GM13977 (cell line): ENCODE results near the gene NUB1.

Source experiments
- DNase-seq: peaks from one replicate; pipeline ENCODE4 v3.0.0; 2012; ENCODE audit warnings: low spot score
- CTCF ChIP-seq: IDR thresholded peaks from 2 replicates; pipeline ENCODE4 v1.5.1; 2012; ENCODE audit warnings: mild to moderate bottlenecking, control low read depth; ENCODE audit not compliant: insufficient read depth; ENCODE audit errors: extremely low read depth, missing control alignments
- in situ Hi-C: fragments of 300-500 bp; cut with MboI; formaldehyde crosslinking; loops from one replicate; pipeline ENCODE4 v1.12.0; 2022; ENCODE audit warnings: low sequenced_read_pairs, low pct_unique_long_range_greater_than_20kb, mixed read lengths, inconsistent platforms; ENCODE audit not compliant: unreplicated experiment

The NUB1 gene

GRCh38 chr7:151347200-151347599 is 5.6 kb downstream of the NUB1 start:
- no peak for TF ChIP-seq CTCF
- in situ Hi-C loops = no loop called here
- no peak for DNase-seq

GRCh38 chr7:151348970-151349369 is 7.4 kb downstream of the NUB1 start:
- TF ChIP-seq CTCF = no peak
- in situ Hi-C loops = no loop called here
- DNase-seq = no peak

GRCh38 chr7:151349507-151349853 is 7.9 kb downstream of the NUB1 start:
- in situ Hi-C loops = no loop called here
- no peak for TF ChIP-seq CTCF

GRCh38 chr7:151351027-151351426 is 9.4 kb downstream of the NUB1 start:
- in situ Hi-C loops = loop anchor here (25.0 kb wide), 1 partner anchor 411 kb away; no protein-coding TSS in a partner anchor

More at GRCh38 chr7:151349507-151349853, 7.9 kb downstream of the NUB1 start:
- DNase-seq = no peak

GRCh38 chr7:151351967-151352366 is 10.4 kb downstream of the NUB1 start:
- in situ Hi-C loops = loop anchor here (25.0 kb wide), 1 partner anchor 410 kb away; no protein-coding TSS in a partner anchor
- DNase-seq = peak; percentile 43
- TF ChIP-seq CTCF = no peak

More at GRCh38 chr7:151351027-151351426, 9.4 kb downstream of the NUB1 start:
- TF ChIP-seq CTCF = peak; percentile 65
- peak; percentile 16 for DNase-seq

- no peak for DNase-seq
- in situ Hi-C loops = loop anchor here (25.0 kb wide), 1 partner anchor 410 kb away; no protein-coding TSS in a partner anchor
Observed at GRCh38 chr7:151352512-151352911, 10.9 kb downstream of the NUB1 start.

More at GRCh38 chr7:151352512-151352911, 10.9 kb downstream of the NUB1 start:
- no peak for TF ChIP-seq CTCF
